DND-41 (cell line): ENCODE measurements around the gene FBXO46.

Experiments
- ATAC-seq: fragments of 200-7000 bp; cut with Tn5 transposase; 3 replicates; pipeline ENCODE4 v1.9.1; 2021; ENCODE audit warnings: low read depth; ENCODE audit not compliant: insufficient read depth
- DNase-seq: peaks from one replicate; pipeline ENCODE4 v3.0.0-alpha.2; 2020
- H2AFZ ChIP-seq: 2 replicates; pipeline ENCODE4 v1.6.0; 2012; ENCODE audit warnings: low read depth, low read length
- H3K27ac ChIP-seq: 2 replicates; pipeline ENCODE4 v1.5.1; 2012; ENCODE audit warnings: low read length, inconsistent platforms
- H3K27me3 ChIP-seq: fragments of 200-600 bp; sonication (generic); 2 replicates; pipeline ENCODE4 v1.6.0; 2012; ENCODE audit warnings: low read length, mild to moderate bottlenecking, inconsistent platforms; ENCODE audit not compliant: insufficient read depth, poor library complexity
- H3K36me3 ChIP-seq: 2 replicates; pipeline ENCODE4 v1.5.1; 2012; ENCODE audit warnings: low read length, inconsistent platforms; ENCODE audit not compliant: insufficient read depth
- H3K4me1 ChIP-seq: 2 replicates; pipeline ENCODE4 v1.5.1; 2012; ENCODE audit warnings: mild to moderate bottlenecking, low read length; ENCODE audit not compliant: insufficient read depth
- H3K4me2 ChIP-seq: 2 replicates; pipeline ENCODE4 v1.6.0; 2012; ENCODE audit warnings: mild to moderate bottlenecking, moderate library complexity, low read length, inconsistent platforms; ENCODE audit not compliant: insufficient read depth
- H3K4me3 ChIP-seq, 2 experiments: fragments of 200-600 bp in 1 of 2; shearing (Covaris generic) in 1 of 2; 2 replicates each; pipeline ENCODE4 v1.5.1; 2012 to 2016; ENCODE audit warnings: inconsistent platforms in 2 of 2, low read length in 2 of 2, mild to moderate bottlenecking in 2 of 2, low read depth in 1 of 2, moderate library complexity in 1 of 2
- H3K79me2 ChIP-seq: 2 replicates; pipeline ENCODE4 v1.6.0; 2012; ENCODE audit warnings: low read length, inconsistent platforms; ENCODE audit not compliant: insufficient read depth
- H3K9ac ChIP-seq: 2 replicates; pipeline ENCODE4 v1.6.0; 2012; ENCODE audit warnings: low read depth, mild to moderate bottlenecking, inconsistent platforms, low read length, moderate library complexity
- H3K9me3 ChIP-seq: 2 replicates; pipeline ENCODE4 v1.5.1; 2012; ENCODE audit warnings: low read length, moderate library complexity, mild to moderate bottlenecking, inconsistent platforms; ENCODE audit not compliant: insufficient read depth, severe bottlenecking
- H4K20me1 ChIP-seq: 2 replicates; pipeline ENCODE4 v1.6.0; 2012; ENCODE audit warnings: low read length; ENCODE audit not compliant: insufficient read depth
- EZH2 ChIP-seq: IDR thresholded peaks from 3 replicates; pipeline ENCODE4 v1.6.1; 2012; ENCODE audit warnings: borderline replicate concordance, low read depth, mild to moderate bottlenecking, moderate library complexity, low read length, inconsistent platforms; ENCODE audit not compliant: severe bottlenecking
- TF ChIP-seq, protein P1 (sequence below): IDR thresholded peaks from 2 replicates; pipeline ENCODE4 v1.5.1; 2012; ENCODE audit warnings: borderline replicate concordance, low read length, moderate library complexity, mild to moderate bottlenecking; ENCODE audit not compliant: poor library complexity, severe bottlenecking; ENCODE audit errors: extremely low read depth

The FBXO46 gene

GRCh38 chr19:45763691-45764294 lies 33.1 kb upstream of the FBXO46 start:
- no peak for DNase-seq
- no peak for TF ChIP-seq EZH2
- TF ChIP-seq, protein P1, sequence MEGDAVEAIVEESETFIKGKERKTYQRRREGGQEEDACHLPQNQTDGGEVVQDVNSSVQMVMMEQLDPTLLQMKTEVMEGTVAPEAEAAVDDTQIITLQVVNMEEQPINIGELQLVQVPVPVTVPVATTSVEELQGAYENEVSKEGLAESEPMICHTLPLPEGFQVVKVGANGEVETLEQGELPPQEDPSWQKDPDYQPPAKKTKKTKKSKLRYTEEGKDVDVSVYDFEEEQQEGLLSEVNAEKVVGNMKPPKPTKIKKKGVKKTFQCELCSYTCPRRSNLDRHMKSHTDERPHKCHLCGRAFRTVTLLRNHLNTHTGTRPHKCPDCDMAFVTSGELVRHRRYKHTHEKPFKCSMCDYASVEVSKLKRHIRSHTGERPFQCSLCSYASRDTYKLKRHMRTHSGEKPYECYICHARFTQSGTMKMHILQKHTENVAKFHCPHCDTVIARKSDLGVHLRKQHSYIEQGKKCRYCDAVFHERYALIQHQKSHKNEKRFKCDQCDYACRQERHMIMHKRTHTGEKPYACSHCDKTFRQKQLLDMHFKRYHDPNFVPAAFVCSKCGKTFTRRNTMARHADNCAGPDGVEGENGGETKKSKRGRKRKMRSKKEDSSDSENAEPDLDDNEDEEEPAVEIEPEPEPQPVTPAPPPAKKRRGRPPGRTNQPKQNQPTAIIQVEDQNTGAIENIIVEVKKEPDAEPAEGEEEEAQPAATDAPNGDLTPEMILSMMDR, result no peak
- Histone ChIP-seq H3K9ac (no peak overlapping the region), H3K27ac (no peak overlapping the region), H3K4me3 (no peak overlapping the region), H3K36me3 (no peaks in the 10 kb centered on the region), H3K79me2 (no peaks in the 10 kb centered on the region), H3K9me3 (no peaks in the 10 kb centered on the region), H3K4me2 (no peak overlapping the region), H2AFZ (no peak overlapping the region), H3K4me1 (peaks cover 10% of the 10 kb centered on the region), H4K20me1 (no peaks in the 10 kb centered on the region; the same call in 1 of the 2 replicates), H3K27me3 (no peaks in the 10 kb centered on the region)
- no peak for ATAC-seq

DNA sequence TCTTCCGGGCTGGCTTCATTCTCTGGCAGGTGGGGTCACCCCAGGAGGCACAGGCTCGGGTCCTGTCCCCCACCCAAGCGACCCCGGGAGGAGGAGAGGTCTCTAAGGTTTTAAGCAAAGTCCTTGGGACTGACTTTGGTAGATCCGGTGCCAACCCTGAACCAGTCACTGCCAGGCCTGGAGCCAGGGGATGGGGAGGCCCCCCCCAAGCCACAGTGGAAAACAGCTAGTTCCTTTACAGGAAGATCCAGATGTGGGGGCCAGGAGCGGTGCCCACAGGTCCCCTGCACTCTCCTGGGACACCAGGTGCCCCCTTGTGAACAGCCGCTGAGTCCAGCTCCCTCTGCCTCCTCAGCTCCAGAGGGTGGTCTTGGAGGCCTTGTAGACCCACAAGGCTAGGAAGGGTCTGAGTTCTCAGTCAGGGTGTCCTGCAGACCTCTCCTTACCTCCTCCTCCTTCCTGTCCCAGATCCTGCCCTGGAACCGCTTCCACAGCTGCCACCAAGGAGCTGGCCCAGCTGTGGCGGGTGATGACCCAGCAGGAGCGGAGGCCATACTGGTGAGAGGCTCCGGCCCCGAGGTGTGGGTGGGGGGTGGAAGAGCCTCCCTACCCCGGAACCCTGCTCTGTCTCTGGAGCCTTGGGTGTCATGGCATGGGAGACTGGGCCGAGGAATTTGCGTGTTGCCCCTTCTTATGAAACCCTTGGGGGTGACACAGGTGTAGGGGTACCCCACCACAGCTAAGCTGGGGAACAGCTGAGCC lies 32.4 kb upstream of the FBXO46 start:
- Histone ChIP-seq H3K27ac (no peak overlapping the region), H3K9ac (no peak overlapping the region), H3K4me3 (no peak overlapping the region), H3K4me2 (no peak overlapping the region), H3K4me1 (peaks cover 5% of the 10 kb centered on the region), H3K27me3 (no peaks in the 10 kb centered on the region), H3K79me2 (no peaks in the 10 kb centered on the region), H4K20me1 (no peaks in the 10 kb centered on the region; the same call in 1 of the 2 replicates), H3K9me3 (no peaks in the 10 kb centered on the region), H3K36me3 (no peaks in the 10 kb centered on the region), H2AFZ (no peak overlapping the region)
- no peak for ATAC-seq
- DNase-seq, result no peak
- no peak for TF ChIP-seq EZH2
- TF ChIP-seq, protein P1, result no peak

DNA sequence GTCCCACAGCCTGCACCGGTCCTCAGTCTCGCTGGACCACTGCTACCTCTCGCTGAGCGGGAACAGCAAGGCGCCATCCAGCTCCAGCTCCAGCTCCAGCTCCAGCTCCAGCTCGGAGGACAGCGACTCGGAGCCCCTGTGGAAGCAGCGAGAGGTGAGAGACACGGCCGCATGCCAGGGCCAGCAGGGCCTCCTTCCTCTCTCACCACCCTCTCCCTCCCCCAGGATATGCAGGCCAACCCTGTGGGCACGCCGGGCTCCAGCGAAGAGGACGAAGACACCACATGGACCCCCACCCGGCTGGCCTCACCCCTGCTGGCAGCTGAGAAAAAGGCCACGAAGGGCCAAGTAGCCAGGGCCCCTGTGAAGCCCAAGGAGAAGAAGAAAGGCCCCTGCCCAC lies 31.0 kb upstream of the FBXO46 start:
- H4K20me1 ChIP-seq, result no peaks in the 10 kb centered on the region; the same call in 1 of the 2 replicates
- no peak overlapping the region for H3K4me2 ChIP-seq
- no peak overlapping the region for H3K9ac ChIP-seq
- ATAC-seq (no peak), DNase-seq (no peak)
- no peaks in the 10 kb centered on the region for H3K79me2 ChIP-seq
- no peak overlapping the region for H3K4me3 ChIP-seq
- H3K27me3 ChIP-seq, result no peaks in the 10 kb centered on the region
- H3K4me1 ChIP-seq, result no peaks in the 10 kb centered on the region
- H3K9me3 ChIP-seq, result no peaks in the 10 kb centered on the region
- no peak overlapping the region for H2AFZ ChIP-seq
- no peak for TF ChIP-seq EZH2
- TF ChIP-seq, protein P1, result no peak
- no peaks in the 10 kb centered on the region for H3K36me3 ChIP-seq
- H3K27ac ChIP-seq, result no peak overlapping the region
